PFSK-1 (cell line): ENCODE results near the gene NEURL1B.

Source experiments
- FOXP2 ChIP-seq: optimal IDR thresholded peaks from 2 replicates; pipeline ENCODE3; 2011; ENCODE audit warnings: borderline replicate concordance, control low read depth, inconsistent platforms; ENCODE audit not compliant: insufficient read depth; ENCODE audit errors: extremely low read length, extremely low read depth
- POLR2AphosphoS5 ChIP-seq: IDR thresholded peaks from 2 replicates; pipeline ENCODE4 v1.6.1; 2012; ENCODE audit warnings: low read depth, mild to moderate bottlenecking, control low read depth, low read length, moderate library complexity
- SIN3A ChIP-seq: IDR thresholded peaks from 2 replicates; pipeline ENCODE4 v1.6.1; 2012; ENCODE audit warnings: mild to moderate bottlenecking, low read length, moderate library complexity, borderline replicate concordance; ENCODE audit not compliant: insufficient read depth
- TAF1 ChIP-seq: IDR thresholded peaks from 2 replicates; pipeline ENCODE4 v1.6.1; 2012; ENCODE audit warnings: low read length, control low read depth, borderline replicate concordance; ENCODE audit not compliant: insufficient read depth
- TF ChIP-seq, protein P1 (sequence below), 2 experiments: IDR thresholded peaks; 2 replicates each; pipeline versions ENCODE4 v1.6.1 to v1.8.0; 2011 to 2012; ENCODE audit warnings: low read depth in 2 of 2, low read length in 2 of 2, control low read depth in 1 of 2, inconsistent platforms in 1 of 2, mild to moderate bottlenecking in 1 of 2, moderate library complexity in 1 of 2; ENCODE audit not compliant: insufficient read depth in 1 of 2

Gene NEURL1B

DNA sequence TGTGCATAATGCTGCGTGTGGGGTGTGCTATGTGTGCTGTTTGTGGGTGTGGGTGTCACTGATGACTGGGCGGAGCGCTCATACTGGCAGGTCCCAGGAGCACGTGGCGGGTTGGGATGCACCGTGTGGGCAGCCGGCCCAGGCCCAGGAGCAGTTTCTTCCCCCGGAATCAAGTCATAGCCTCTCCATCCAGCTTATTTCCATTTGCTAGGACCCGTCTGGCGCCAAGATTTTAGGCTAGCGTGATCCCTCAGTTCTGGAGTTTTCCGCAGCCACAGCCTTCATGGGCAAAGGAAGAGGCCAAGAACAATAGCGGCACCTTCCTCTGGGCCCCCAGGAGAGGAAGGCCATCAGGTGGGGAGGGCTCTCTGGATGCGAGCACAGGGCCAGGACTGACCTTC lies 43.3 kb upstream of the NEURL1B start:
- no peak for TF ChIP-seq FOXP2
- TF ChIP-seq, protein P1, sequence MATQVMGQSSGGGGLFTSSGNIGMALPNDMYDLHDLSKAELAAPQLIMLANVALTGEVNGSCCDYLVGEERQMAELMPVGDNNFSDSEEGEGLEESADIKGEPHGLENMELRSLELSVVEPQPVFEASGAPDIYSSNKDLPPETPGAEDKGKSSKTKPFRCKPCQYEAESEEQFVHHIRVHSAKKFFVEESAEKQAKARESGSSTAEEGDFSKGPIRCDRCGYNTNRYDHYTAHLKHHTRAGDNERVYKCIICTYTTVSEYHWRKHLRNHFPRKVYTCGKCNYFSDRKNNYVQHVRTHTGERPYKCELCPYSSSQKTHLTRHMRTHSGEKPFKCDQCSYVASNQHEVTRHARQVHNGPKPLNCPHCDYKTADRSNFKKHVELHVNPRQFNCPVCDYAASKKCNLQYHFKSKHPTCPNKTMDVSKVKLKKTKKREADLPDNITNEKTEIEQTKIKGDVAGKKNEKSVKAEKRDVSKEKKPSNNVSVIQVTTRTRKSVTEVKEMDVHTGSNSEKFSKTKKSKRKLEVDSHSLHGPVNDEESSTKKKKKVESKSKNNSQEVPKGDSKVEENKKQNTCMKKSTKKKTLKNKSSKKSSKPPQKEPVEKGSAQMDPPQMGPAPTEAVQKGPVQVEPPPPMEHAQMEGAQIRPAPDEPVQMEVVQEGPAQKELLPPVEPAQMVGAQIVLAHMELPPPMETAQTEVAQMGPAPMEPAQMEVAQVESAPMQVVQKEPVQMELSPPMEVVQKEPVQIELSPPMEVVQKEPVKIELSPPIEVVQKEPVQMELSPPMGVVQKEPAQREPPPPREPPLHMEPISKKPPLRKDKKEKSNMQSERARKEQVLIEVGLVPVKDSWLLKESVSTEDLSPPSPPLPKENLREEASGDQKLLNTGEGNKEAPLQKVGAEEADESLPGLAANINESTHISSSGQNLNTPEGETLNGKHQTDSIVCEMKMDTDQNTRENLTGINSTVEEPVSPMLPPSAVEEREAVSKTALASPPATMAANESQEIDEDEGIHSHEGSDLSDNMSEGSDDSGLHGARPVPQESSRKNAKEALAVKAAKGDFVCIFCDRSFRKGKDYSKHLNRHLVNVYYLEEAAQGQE (IDR thresholded peaks at IDR 0.05; ENCODE audit: insufficient read depth in 1 of 2, low read depth in 2 of 2, low read length in 2 of 2): no peak
- TF ChIP-seq POLR2AphosphoS5: no peak
- no peak for TF ChIP-seq SIN3A
- TF ChIP-seq TAF1: no peak

DNA sequence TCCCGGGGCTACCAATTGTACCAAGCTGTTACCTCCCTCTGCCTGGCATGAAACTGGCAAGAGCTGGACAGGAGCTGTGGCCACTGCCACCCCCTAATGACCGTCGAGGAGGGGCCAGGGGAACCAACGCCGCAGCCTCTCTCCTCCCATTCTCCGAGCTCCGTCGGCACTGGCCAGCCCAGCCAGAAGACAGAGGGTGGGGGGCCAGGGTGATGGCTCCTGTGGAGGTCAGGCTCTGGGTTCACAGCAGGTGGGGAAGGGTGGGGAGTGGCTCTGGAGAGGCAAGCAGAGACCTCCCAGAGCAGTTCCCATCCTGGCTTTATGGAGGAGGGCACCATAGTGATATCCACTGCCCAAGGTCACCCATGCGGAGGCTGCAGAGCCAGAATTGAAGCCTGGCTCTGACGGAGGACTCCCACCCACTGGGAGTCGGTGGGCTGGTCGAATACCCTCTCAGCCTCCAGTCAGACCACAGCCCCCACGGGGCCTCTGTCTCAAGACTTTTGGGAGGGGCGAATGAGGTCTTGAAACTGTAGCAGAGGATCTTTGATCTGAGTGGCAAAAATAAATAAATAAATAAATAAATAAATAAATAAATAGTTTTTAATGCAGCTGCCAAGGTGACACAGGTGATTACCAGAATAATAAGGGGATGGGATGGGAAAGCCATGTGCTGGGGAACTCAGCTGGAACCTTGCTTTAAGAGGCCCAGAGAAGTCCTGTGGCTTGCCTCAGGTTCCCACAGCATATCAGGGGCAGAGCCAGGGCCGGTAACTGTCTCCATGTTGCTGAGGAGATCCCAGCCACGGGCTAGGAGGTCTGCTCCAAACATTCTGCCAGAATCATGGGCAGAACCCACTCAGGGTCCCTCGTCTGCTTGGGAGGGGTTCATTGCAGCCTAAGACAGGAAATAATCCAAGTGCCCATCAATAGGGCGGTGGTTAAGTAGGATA lies 42.5 kb upstream of the NEURL1B start:
- TF ChIP-seq, protein P1 (IDR thresholded peaks at IDR 0.05; ENCODE audit: insufficient read depth in 1 of 2, low read depth in 2 of 2, low read length in 2 of 2): no peak
- TF ChIP-seq FOXP2: no peak
- no peak for TF ChIP-seq SIN3A
- no peak for TF ChIP-seq TAF1
- no peak for TF ChIP-seq POLR2AphosphoS5

DNA sequence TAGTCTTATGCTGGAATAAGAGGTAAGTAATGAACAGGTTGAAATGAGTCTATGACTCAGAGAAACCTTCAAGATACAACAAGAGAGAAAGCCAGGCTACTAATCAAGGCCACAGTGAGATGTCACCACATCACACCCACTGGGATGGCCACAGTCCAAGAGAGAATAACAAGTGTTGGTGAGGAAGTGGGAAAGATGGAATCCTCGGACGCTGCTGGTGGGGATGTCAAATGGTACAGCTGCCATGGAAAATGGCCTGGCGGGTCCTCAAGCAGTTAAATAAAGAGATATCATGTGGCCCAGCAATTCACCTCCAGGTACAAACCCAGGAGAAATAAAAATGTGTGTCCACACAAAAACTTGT lies 41.9 kb upstream of the NEURL1B start:
- TF ChIP-seq, protein P1 (IDR thresholded peaks at IDR 0.05; ENCODE audit: insufficient read depth in 1 of 2, low read depth in 2 of 2, low read length in 2 of 2): no peak
- no peak for TF ChIP-seq SIN3A
- TF ChIP-seq FOXP2: no peak
- TF ChIP-seq TAF1: no peak
- no peak for TF ChIP-seq POLR2AphosphoS5

DNA sequence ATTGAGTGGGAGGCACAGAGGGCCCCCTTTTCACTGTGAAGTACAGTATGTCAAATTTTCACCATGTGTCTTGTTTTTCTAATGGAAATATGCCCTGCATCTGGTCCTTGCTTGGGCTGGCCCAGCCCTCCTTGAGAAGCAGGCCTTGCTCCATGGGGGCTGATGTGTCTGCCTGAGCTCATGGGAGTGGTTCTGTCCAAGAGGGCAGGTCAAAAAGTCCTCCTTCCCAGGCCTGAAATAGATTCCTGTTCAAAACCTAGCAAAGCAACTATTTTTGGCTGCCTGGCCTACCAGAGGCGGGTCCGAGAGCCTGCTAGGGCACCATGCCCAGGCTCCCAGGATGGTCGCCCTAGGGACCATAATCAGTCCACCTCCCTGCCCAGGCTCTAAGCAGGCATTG lies 40.5 kb upstream of the NEURL1B start:
- TF ChIP-seq, protein P1 (IDR thresholded peaks at IDR 0.05; ENCODE audit: insufficient read depth in 1 of 2, low read depth in 2 of 2, low read length in 2 of 2): no peak
- TF ChIP-seq TAF1 (no peak), SIN3A (no peak), POLR2AphosphoS5 (no peak)
